ENCODE results near the gene OCRL.

- TF ChIP-seq CTCF (IDR thresholded peaks at IDR 0.05) (no peak), POLR2A (IDR thresholded peaks at IDR 0.05) (no peak)
These were observed 69.3 kb downstream of the OCRL start for GRCh38 chrX:129609395-129609794.

Data from uterus (tissue), 2 donors.